Dendritic cell treated with granulocyte-macrophage colony-stimulating factor and Interleukin-4, amounts not matched to agents 40 ng/mL and 50 ng/mL, for 4 days (primary cell): ENCODE measurements around the gene HOXD4.

Experiments used
- H3K27ac Mint-ChIP-seq: one replicate; pipeline ENCODE4 v1.8.0; 2022; ENCODE audit warnings: mild to moderate bottlenecking, mixed read lengths
- H3K27me3 Mint-ChIP-seq: one replicate; pipeline ENCODE4 v1.8.0; 2022; ENCODE audit warnings: mild to moderate bottlenecking, mixed read lengths
- H3K36me3 Mint-ChIP-seq: one replicate; pipeline ENCODE4 v1.8.0; 2022; ENCODE audit warnings: low read depth, mixed read lengths
- H3K4me1 Mint-ChIP-seq: one replicate; pipeline ENCODE4 v1.8.0; 2022; ENCODE audit warnings: low read depth, mixed read lengths
- H3K4me3 Mint-ChIP-seq: one replicate; pipeline ENCODE4 v1.8.0; 2022; ENCODE audit warnings: mild to moderate bottlenecking, moderate library complexity, mixed read lengths
- H3K9me3 Mint-ChIP-seq: one replicate; pipeline ENCODE4 v1.8.0; 2022; ENCODE audit warnings: mixed read lengths
- intact Hi-C: fragments of 100-400 bp; cut with micrococcal nuclease; formaldehyde crosslinking; loops from one replicate; pipeline ENCODE4 v1.15.0; 2022

The HOXD4 gene

GRCh38 chr2:176169181-176169580 is 17.8 kb downstream of the HOXD4 start:
- Mint-ChIP-seq H3K9me3 (no peaks in the 10 kb centered on the region), H3K4me3 (no peak overlapping the region), H3K27ac (no peak overlapping the region), H3K36me3 (no peaks in the 10 kb centered on the region), H3K27me3 (peaks cover 93% of the 10 kb centered on the region), H3K4me1 (no peaks in the 10 kb centered on the region)
- intact Hi-C loops, result no loop called here

DNA sequence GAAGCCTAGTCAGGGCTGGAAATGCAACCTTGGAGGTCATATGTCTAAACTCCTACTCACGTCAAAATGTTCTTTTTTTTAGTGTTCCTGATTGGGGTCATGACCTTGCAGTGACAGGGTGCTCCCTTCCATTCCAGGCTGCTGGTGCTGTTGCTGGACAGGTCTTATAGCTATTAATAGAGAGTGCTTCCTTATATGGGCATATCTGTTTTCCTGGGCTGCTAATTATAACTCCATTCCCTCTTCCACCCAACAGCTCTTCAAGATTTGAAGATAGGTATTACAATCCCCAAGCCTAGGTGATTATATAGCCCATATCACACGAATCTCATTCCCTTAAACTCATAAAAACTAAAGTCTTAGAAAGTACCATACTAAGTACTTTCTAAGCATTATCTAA is 18.4 kb downstream of the HOXD4 start:
- intact Hi-C loops, result no loop called here
- Mint-ChIP-seq H3K27ac (no peak overlapping the region), H3K4me3 (no peak overlapping the region), H3K4me1 (peaks cover under 1% of the 10 kb centered on the region), H3K9me3 (no peaks in the 10 kb centered on the region), H3K36me3 (no peaks in the 10 kb centered on the region), H3K27me3 (peaks cover 93% of the 10 kb centered on the region)

- H3K4me3 Mint-ChIP-seq, result no peak overlapping the region
- H3K36me3 Mint-ChIP-seq, result no peaks in the 10 kb centered on the region
- H3K9me3 Mint-ChIP-seq, result no peaks in the 10 kb centered on the region
- intact Hi-C loops, result no loop called here
- H3K27ac Mint-ChIP-seq, result no peak overlapping the region
- H3K4me1 Mint-ChIP-seq, result peaks cover 5% of the 10 kb centered on the region
- peaks cover 93% of the 10 kb centered on the region for H3K27me3 Mint-ChIP-seq
Observed at GRCh38 chr2:176170602-176171305, 19.4 kb downstream of the HOXD4 start.

DNA sequence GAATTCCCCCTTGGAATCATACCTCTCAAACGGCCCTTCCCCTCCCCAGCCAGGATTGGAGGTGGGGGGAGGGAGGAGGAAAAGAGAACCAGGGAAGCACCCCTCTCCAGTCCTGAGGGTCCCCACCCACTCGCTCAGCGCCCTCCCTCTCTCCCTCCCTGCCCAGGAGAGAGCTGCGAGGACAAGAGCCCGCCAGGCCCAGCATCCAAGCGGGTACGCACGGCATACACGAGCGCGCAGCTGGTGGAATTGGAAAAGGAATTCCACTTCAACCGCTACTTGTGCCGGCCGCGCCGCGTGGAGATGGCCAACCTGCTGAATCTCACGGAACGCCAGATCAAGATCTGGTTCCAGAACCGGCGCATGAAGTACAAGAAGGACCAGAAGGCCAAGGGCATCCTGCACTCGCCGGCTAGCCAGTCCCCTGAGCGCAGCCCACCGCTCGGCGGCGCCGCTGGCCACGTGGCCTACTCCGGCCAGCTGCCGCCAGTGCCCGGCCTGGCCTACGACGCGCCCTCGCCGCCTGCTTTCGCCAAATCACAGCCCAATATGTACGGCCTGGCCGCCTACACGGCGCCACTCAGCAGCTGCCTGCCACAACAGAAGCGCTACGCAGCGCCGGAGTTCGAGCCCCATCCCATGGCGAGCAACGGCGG is 20.1 kb downstream of the HOXD4 start:
- H3K27ac Mint-ChIP-seq, result no peak overlapping the region
- intact Hi-C loops, result no loop called here
- no peak overlapping the region for H3K4me3 Mint-ChIP-seq
- H3K36me3 Mint-ChIP-seq, result no peaks in the 10 kb centered on the region
- H3K9me3 Mint-ChIP-seq, result no peaks in the 10 kb centered on the region
- peaks cover 5% of the 10 kb centered on the region for H3K4me1 Mint-ChIP-seq
- H3K27me3 Mint-ChIP-seq, result peaks cover 94% of the 10 kb centered on the region

- Mint-ChIP-seq H3K27ac (no peak overlapping the region), H3K4me3 (no peak overlapping the region), H3K4me1 (peaks cover 5% of the 10 kb centered on the region), H3K27me3 (peaks cover 94% of the 10 kb centered on the region), H3K9me3 (no peaks in the 10 kb centered on the region), H3K36me3 (no peaks in the 10 kb centered on the region)
- intact Hi-C loops, result no loop called here
Observed at GRCh38 chr2:176172007-176172894, 20.9 kb downstream of the HOXD4 start.

DNA sequence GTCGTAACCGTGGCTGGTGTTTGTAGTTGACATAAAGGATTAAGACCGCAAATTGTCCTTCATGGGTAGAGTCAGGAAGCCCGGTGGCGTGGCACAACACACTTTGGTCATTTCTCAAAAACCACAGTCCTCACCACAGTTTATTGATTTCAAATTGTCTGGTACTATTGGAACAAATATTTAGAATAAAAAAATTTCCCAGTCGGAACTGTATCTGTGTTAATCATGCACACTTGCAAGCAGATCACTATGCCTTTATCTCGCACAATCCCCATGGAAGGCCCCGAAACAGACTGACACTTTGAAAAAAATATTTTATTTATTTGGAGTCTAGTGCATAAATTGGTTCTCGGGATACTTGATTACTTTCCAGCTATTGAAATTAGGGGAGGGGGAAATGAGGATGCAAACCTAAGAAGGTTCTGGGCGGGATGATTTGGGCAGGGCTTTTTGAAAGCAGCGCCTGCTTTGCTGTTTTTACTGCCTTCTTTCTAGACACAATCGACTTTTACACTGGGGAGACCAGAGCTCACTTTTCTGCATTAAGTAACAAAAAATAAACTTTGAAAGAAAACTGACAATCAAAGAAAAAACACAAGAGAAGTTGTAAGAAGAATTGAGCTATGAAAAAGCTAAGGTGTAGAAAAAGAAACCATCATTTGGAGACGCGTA is 21.7 kb downstream of the HOXD4 start:
- no peak overlapping the region for H3K27ac Mint-ChIP-seq
- H3K4me3 Mint-ChIP-seq, result no peak overlapping the region
- peaks cover 94% of the 10 kb centered on the region for H3K27me3 Mint-ChIP-seq
- H3K4me1 Mint-ChIP-seq, result peaks cover 5% of the 10 kb centered on the region
- no peaks in the 10 kb centered on the region for H3K9me3 Mint-ChIP-seq
- intact Hi-C loops, result no loop called here
- H3K36me3 Mint-ChIP-seq, result no peaks in the 10 kb centered on the region

DNA sequence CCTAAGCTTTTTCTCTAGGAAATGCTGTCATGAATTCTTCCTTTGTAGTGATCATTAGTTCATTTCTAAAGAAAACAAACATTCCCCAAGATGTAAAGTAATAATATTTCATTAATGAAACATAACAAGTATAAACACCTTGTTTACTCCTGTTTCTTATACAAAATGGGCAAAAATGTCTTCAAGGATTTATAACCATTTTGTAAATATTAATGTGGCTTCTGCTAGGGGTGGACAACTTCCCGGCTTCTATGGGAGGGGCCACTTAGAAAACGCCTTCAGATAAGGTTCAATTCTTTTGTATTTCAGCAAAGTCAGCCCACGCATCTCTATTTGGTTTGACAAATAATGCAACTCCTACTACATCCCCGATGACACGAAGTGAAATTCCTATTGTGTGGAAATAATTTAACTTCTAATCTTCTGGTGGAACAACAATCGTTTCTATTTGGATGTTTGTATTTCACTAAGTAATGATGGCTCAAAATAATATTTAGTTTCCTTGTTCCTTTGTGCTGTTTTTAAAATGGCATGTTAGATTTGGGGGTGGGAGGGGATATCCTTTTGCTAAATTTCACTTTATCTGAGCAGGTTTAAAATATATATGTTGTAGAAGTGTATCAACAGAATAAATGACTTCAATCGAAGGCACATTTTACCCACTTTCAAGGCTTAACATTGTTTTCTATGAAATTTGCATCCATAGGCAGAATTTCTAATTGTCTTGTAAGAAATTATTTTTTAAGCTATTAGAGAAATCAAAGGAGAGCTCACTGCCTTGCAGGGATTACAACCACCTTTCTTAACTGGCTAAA is 22.4 kb downstream of the HOXD4 start:
- intact Hi-C loops, result no loop called here
- H3K36me3 Mint-ChIP-seq, result no peaks in the 10 kb centered on the region
- H3K9me3 Mint-ChIP-seq, result no peaks in the 10 kb centered on the region
- peaks cover 96% of the 10 kb centered on the region for H3K27me3 Mint-ChIP-seq
- H3K4me1 Mint-ChIP-seq, result peaks cover 5% of the 10 kb centered on the region
- H3K27ac Mint-ChIP-seq, result no peak overlapping the region
- no peak overlapping the region for H3K4me3 Mint-ChIP-seq

- intact Hi-C loops, result no loop called here
- Mint-ChIP-seq H3K36me3 (no peaks in the 10 kb centered on the region), H3K4me1 (peaks cover 5% of the 10 kb centered on the region), H3K27ac (no peak overlapping the region), H3K4me3 (no peak overlapping the region), H3K27me3 (peaks cover 95% of the 10 kb centered on the region), H3K9me3 (no peaks in the 10 kb centered on the region)
Observed at GRCh38 chr2:176174382-176174823, 23.1 kb downstream of the HOXD4 start.

DNA sequence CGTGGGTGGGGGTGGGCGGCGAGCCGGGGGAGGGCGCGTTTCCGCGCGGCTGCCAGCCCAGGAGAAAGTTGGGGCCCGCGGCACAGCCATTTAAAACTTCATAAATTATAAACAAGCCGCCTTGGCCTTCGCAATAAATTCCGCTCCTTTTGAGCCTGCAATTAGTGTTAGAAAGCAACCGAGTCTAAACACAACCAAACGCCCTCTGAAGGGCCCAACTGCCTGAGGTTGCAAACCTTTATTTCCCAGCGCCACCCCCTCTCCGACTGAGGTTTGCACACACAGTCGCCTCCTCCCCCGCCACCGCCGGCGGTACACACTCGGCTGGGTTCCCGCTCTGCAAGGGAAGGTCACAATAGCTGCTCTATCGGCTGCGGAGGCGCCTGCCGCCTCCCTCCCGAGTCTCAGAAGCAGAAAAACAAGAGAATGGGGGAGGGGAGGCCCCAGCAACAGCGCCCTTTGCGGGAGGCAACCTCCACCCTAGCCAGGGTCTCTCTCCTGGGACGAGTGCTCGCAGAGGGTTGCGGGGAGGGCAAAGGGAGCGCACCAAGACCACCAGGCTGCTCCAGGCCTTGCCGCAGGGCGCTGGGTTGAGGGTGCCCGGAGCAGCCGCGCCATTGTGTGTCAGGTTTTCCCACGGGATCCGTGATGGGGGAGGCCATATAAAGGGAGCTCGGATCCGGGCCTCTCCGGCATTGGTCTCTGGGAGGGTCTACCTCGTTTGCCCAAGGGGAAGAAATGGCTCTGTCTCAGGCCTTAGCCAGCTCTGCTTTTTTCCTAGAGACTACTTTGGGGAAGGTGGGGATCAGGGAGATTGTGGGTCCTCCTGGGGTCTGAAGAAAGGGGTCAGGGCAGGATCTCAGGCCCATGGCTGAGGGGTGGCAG is 23.7 kb downstream of the HOXD4 start:
- Mint-ChIP-seq H3K27ac (no peak overlapping the region), H3K27me3 (peaks cover 97% of the 10 kb centered on the region), H3K9me3 (no peaks in the 10 kb centered on the region), H3K4me1 (peaks cover 5% of the 10 kb centered on the region), H3K4me3 (no peak overlapping the region), H3K36me3 (no peaks in the 10 kb centered on the region)
- intact Hi-C loops, result no loop called here

DNA sequence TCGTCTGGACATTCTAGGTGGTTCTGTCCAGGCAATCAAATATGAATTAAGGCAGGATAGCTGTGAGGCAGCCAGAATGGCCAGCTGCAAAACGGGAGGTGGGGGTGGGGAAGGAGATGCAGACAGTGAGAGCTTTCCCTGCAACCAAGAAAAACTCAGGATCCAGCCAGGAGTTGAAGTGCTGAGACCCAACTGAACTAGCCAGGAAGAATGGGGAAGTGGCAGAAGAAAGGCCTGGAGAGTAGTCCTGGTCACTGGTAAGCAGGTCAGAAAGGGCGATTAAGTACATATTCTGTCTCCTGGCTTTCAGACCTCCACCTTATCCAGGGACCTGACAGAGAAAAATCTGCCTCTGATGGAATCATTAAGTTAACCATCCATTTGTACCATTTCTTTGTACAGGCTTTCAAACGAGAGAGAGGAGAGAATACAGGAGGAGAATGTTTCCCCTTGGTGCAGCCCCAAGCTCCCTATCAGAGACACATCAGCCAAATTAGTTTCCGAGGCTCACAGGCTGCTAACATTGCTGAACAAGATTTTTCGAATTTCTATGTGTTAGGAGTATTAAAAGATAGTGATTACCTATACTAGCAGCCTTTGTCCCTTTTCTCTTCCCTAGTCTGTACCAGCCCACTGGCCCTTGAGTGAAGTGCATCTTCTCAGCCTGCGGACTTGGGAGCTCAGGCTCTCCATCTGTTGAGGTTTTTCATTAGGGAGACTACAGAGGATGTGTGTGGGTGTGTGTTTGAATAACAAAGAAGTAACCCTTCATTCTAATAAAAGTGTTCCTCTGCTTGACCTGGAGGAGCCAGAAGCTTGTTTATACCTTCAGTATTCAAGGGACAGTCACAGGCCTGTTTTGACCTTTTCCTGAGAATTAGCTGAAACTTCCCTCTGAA is 24.6 kb downstream of the HOXD4 start:
- Mint-ChIP-seq H3K9me3 (no peaks in the 10 kb centered on the region), H3K4me1 (peaks cover 5% of the 10 kb centered on the region), H3K27ac (no peak overlapping the region), H3K4me3 (no peak overlapping the region), H3K36me3 (no peaks in the 10 kb centered on the region), H3K27me3 (peaks cover 94% of the 10 kb centered on the region)
- intact Hi-C loops, result no loop called here

DNA sequence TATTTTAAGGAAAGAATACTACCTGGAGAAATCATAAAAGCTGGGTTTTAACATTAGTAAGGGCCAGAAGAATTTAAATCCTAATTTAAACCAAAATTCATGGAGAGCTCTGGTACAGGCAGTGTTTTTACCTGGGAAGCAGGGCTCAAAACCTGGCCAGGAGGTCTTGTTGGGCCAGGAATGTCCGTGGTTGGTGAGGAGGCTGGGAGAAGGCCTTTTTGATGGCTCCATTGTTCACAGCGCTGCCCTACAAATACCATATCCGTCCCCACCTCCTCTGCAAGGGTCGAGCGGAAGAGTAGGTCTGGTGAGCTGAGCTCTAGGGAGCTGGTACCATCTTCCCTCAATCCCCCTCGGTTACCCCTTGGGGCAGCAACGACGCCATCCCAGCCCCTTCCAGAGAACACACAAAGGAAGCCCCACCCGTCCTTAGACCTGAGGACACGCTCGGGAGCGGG is 26.3 kb downstream of the HOXD4 start:
- H3K4me3 Mint-ChIP-seq, result no peak overlapping the region
- peaks cover 88% of the 10 kb centered on the region for H3K27me3 Mint-ChIP-seq
- H3K36me3 Mint-ChIP-seq, result no peaks in the 10 kb centered on the region
- intact Hi-C loops, result no loop called here
- H3K9me3 Mint-ChIP-seq, result no peaks in the 10 kb centered on the region
- H3K27ac Mint-ChIP-seq, result no peak overlapping the region
- peaks cover 5% of the 10 kb centered on the region for H3K4me1 Mint-ChIP-seq
